Adrenal gland (tissue), 19 donors: ENCODE results near the gene COBLL1. TPM values are rescaled to one million over a fixed set of nuclear protein-coding genes. Genes with fewer than 3 reads are reported as not detected.
A peak's percentile ranks its signal among the peaks of the same experiment; 100 is the strongest.

ENCODE experiments used
- DNase-seq, 7 donors: peaks; one replicate each; pipeline ENCODE4 v3.0.0-alpha.2; 2019 to 2020
- H3K27ac ChIP-seq, 5 donors: fragments of 200-600 bp; sonication (generic) in 4 of 5; 1 replicate in 3 of 5; 2 replicates in 2 of 5; pipeline versions ENCODE4 v1.5.1 to v1.8.0; 2016 to 2020; ENCODE audit warnings: mild to moderate bottlenecking in 1 of 5
- H3K27me3 ChIP-seq: fragments of 200-600 bp; 2 replicates; pipeline ENCODE4 v1.8.0; 2021
- H3K36me3 ChIP-seq, 2 donors: fragments of 200-600 bp; replicated peaks in 1 of 2; 1 replicate in 1 of 2; 2 replicates in 1 of 2; pipeline versions ENCODE4 v1.5.1 to v1.8.0; 2018 to 2022
- H3K4me1 ChIP-seq, 2 donors: fragments of 200-600 bp; replicated peaks in 1 of 2; 1 replicate in 1 of 2; 2 replicates in 1 of 2; pipeline versions ENCODE4 v1.5.1 to v1.8.0; 2018 to 2021
- H3K4me3 ChIP-seq, 4 donors: fragments of 200-600 bp; sonication (generic) in 3 of 4; one replicate each; pipeline ENCODE4 v1.5.1; 2016 to 2018
- H3K9me3 ChIP-seq, 3 donors: fragments of 200-600 bp; sonication (generic) in 1 of 3; replicated peaks in 1 of 3; 1 replicate in 2 of 3; 2 replicates in 1 of 3; pipeline versions ENCODE4 v1.5.1 to v1.8.0; 2016 to 2021
- POLR2A ChIP-seq, 2 donors: fragments of 450-650 bp; IDR thresholded peaks; one replicate each; pipeline ENCODE4 v1.6.1; 2017; ENCODE audit warnings: antibody characterized with exemption in 2 of 2, mild to moderate bottlenecking in 2 of 2, moderate library complexity in 1 of 2
- WGBS, 4 donors: extraction: QIAGEN DNeasy Blood & Tissue Kit in 2 of 4; methylation state at CpG; one replicate each; pipeline versions ENCODE4 v1.1.5 to v1.1.7; 2013 to 2017; 5-methylcytosine and 5-hydroxymethylcytosine counted together
- intact Hi-C, 2 donors: fragments of 100-400 bp; cut with DNase I; formaldehyde crosslinking; loops; one replicate each; pipeline versions ENCODE4 v1.14.1 to v1.15.0; 2022 to 2023
- long read RNA-seq, 10 donors: library from polyadenylated mRNA in 3 of 10; unstranded in 2 of 10; stranded (forward) in 1 of 10; transcript quantifications; one replicate each; pipeline ENCODE4 v2.0.0 and lab custom pipeline, GENCODE V29; 2021 to 2026
- polyA plus RNA-seq, 3 donors: library from polyadenylated mRNA; stranded (reverse); fragments of 200-250 nt in 2 of 3; fragments of 350-450 nt in 1 of 3; fragmentation: Illumina TruSeq in 1 of 3; extraction: RNeasy Lipid Tissue Mini Kit (QIAGEN cat#74804) in 1 of 3; gene quantifications; one replicate each; pipeline ENCODE4 v1.2.3, GENCODE V29; 2013 to 2014
- total RNA-seq, 9 donors: library from RNA; depleted of rRNA in 4 of 9; stranded (reverse); fragments of >200 nt in 4 of 9; fragments of 120-200 nt in 1 of 9; fragmentation: NEBNext Ultra II Directional in 1 of 9; extraction: Animal tissue kit (Norgen Biotek cat#: 25700) in 1 of 9; gene quantifications; one replicate each; pipeline versions ENCODE4 v1.1.0 to v1.2.4, GENCODE V29; 2013 to 2023
- TF ChIP-seq, protein P1 (sequence below), 6 experiments: fragments of 450-650 bp in 4 of 6; fragments of 200-600 bp in 2 of 6; sonication (generic) in 1 of 6; IDR thresholded peaks; 1 replicate in 5 of 6; 2 replicates in 1 of 6; pipeline versions ENCODE4 v1.5.1 to v1.8.0; 2016 to 2021; ENCODE audit warnings: antibody characterized with exemption in 6 of 6, mild to moderate bottlenecking in 2 of 6, moderate library complexity in 1 of 6
- donor health status: healthy with polysubstance abuse.
- donor health status: Bipolar disorder and iron deficiency.
- donor health status: DM: yes; HTN: yes; CAD: no.
- donor health status: DM: no; HTN: no; CAD: no.
- donor health status: DM: no; HTN: no; CAD: no.
- donor health status: DM: yes; HTN: yes; CAD: no.

COBLL1 gene, protein sequence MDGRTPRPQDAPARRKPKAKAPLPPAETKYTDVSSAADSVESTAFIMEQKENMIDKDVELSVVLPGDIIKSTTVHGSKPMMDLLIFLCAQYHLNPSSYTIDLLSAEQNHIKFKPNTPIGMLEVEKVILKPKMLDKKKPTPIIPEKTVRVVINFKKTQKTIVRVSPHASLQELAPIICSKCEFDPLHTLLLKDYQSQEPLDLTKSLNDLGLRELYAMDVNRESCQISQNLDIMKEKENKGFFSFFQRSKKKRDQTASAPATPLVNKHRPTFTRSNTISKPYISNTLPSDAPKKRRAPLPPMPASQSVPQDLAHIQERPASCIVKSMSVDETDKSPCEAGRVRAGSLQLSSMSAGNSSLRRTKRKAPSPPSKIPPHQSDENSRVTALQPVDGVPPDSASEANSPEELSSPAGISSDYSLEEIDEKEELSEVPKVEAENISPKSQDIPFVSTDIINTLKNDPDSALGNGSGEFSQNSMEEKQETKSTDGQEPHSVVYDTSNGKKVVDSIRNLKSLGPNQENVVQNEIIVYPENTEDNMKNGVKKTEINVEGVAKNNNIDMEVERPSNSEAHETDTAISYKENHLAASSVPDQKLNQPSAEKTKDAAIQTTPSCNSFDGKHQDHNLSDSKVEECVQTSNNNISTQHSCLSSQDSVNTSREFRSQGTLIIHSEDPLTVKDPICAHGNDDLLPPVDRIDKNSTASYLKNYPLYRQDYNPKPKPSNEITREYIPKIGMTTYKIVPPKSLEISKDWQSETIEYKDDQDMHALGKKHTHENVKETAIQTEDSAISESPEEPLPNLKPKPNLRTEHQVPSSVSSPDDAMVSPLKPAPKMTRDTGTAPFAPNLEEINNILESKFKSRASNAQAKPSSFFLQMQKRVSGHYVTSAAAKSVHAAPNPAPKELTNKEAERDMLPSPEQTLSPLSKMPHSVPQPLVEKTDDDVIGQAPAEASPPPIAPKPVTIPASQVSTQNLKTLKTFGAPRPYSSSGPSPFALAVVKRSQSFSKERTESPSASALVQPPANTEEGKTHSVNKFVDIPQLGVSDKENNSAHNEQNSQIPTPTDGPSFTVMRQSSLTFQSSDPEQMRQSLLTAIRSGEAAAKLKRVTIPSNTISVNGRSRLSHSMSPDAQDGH
- total RNA-seq = 100 to 1,000 TPM in 8 of 9 donors, 10 to 100 TPM in 1; 50.1 to 365 (median 233) TPM
- polyA plus RNA-seq = 100 to 1,000 TPM in 1 of 3 donors, 10 to 100 TPM in 2; 25.8 to 212 (median 26.1) TPM
- long read RNA-seq, donor 1, full-length matches to known transcripts = 5 of 5 reads
- long read RNA-seq, donor 1, partial matches to known transcripts = 0 of 5 reads
- long read RNA-seq, donor 1, other reads (novel, unspliced or antisense) = 0 of 5 reads
- long read RNA-seq, donor 2, full-length matches to known transcripts = 3 of 3 reads
- long read RNA-seq, donor 2, partial matches to known transcripts = 0 of 3 reads
- long read RNA-seq, donor 2, other reads (novel, unspliced or antisense) = 0 of 3 reads
- long read RNA-seq, donor 3, full-length matches to known transcripts = 8 of 8 reads
- long read RNA-seq, donor 3, partial matches to known transcripts = 0 of 8 reads
- long read RNA-seq, donor 3, other reads (novel, unspliced or antisense) = 0 of 8 reads
- long read RNA-seq, donor 4, full-length matches to known transcripts = 7 of 72 reads
- long read RNA-seq, donor 4, partial matches to known transcripts = 44 of 72 reads
- long read RNA-seq, donor 4, other reads (novel, unspliced or antisense) = 21 of 72 reads
- long read RNA-seq, donor 5, full-length matches to known transcripts = 28 of 71 reads
- long read RNA-seq, donor 5, partial matches to known transcripts = 8 of 71 reads
- long read RNA-seq, donor 5, other reads (novel, unspliced or antisense) = 35 of 71 reads
- long read RNA-seq, donor 6, full-length matches to known transcripts = 8 of 36 reads
- long read RNA-seq, donor 6, partial matches to known transcripts = 17 of 36 reads
- long read RNA-seq, donor 6, other reads (novel, unspliced or antisense) = 11 of 36 reads
- long read RNA-seq, donor 7, full-length matches to known transcripts = 3 of 3 reads
- long read RNA-seq, donor 7, partial matches to known transcripts = 0 of 3 reads
- long read RNA-seq, donor 7, other reads (novel, unspliced or antisense) = 0 of 3 reads
- long read RNA-seq, donor 8, full-length matches to known transcripts = 4 of 4 reads
- long read RNA-seq, donor 8, partial matches to known transcripts = 0 of 4 reads
- long read RNA-seq, donor 8, other reads (novel, unspliced or antisense) = 0 of 4 reads
- long read RNA-seq, donor 9, full-length matches to known transcripts = 6 of 6 reads
- long read RNA-seq, donor 9, partial matches to known transcripts = 0 of 6 reads
- long read RNA-seq, donor 9, other reads (novel, unspliced or antisense) = 0 of 6 reads
- long read RNA-seq, donor 10, full-length matches to known transcripts = 4 of 4 reads
- long read RNA-seq, donor 10, partial matches to known transcripts = 0 of 4 reads
- long read RNA-seq, donor 10, other reads (novel, unspliced or antisense) = 0 of 4 reads

DNA sequence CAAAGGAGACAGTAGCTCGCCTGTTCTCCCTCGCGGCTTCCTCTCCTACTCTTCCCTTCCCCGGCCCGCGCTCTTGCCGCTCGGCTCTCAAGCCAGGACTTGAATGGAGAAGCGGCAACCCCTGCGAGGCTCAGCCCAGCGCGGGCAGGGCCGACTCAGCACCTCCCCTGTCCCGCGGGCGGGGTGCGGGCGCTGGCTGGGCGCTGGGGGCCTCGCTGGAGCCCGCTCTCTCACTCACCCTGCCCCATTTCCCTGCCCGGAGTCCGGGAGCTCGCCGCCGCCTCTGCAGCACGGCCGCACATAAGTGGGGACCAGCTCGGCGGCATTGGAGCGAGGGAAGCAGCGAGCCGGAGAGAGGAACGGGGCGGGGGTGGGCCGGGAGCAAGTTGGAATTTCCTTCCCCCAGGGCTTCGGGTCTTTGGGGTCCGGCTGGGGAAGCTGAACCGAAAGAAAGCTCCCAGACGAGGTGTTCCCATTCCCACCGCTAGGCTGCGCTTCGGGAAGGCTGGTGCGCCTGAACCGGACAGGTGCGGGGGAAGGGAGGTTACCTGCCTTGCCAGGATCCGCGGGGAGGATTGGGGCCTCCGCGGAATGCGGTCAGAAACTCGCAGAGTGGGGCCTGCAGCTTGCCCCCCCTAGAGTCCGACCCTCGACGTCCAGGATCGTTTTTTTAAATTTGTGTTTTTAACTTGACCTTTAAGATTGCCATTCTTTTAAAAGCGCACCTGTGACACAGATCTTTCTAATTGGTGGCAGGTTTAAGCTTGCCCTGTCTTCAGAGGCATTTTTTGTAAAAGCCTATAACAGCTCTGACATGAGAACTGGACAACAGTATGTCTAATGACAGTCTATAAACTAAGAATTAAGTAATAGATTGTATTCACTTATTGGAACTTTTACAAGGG lies at the start of gene COBLL1:
TSS of gene COBLL1 (minus strand) at position 105 of the 905 bp plus-strand sequence. CDS start 627 bp downstream, outside the sequence.
- Histone ChIP-seq H3K36me3 (no peaks in the 10 kb centered on the region), H3K4me1 (peaks cover 14 to 28% of the 10 kb centered on the region in 2 donors), H3K27me3 (no peaks in the 10 kb centered on the region), H3K9me3 (no peaks in the 10 kb centered on the region), H3K4me3 (peak within 1 kb of the TSS; percentile 78 to 98 (median 94)), H3K27ac (peak within 1 kb of the TSS; percentile 91 to 98 (median 95))
- 0 to 1% (median 1%) methylated on average over 36 to 57 of the region's 57 CpGs for WGBS, 4 donors
- TF ChIP-seq, protein P1, sequence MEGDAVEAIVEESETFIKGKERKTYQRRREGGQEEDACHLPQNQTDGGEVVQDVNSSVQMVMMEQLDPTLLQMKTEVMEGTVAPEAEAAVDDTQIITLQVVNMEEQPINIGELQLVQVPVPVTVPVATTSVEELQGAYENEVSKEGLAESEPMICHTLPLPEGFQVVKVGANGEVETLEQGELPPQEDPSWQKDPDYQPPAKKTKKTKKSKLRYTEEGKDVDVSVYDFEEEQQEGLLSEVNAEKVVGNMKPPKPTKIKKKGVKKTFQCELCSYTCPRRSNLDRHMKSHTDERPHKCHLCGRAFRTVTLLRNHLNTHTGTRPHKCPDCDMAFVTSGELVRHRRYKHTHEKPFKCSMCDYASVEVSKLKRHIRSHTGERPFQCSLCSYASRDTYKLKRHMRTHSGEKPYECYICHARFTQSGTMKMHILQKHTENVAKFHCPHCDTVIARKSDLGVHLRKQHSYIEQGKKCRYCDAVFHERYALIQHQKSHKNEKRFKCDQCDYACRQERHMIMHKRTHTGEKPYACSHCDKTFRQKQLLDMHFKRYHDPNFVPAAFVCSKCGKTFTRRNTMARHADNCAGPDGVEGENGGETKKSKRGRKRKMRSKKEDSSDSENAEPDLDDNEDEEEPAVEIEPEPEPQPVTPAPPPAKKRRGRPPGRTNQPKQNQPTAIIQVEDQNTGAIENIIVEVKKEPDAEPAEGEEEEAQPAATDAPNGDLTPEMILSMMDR (IDR thresholded peaks at IDR 0.05) = peak; percentile 75 to 91 (median 89)
- TF ChIP-seq POLR2A (IDR thresholded peaks at IDR 0.05) = peak; percentile 31 to 76
- peak; percentile 78 to 89 (median 86) for DNase-seq
- intact Hi-C loops = loop anchor here in 1 of 2 donors (10.0 kb wide), 2 partner anchors 73 to 107 kb away; no protein-coding TSS in a partner anchor

DNA sequence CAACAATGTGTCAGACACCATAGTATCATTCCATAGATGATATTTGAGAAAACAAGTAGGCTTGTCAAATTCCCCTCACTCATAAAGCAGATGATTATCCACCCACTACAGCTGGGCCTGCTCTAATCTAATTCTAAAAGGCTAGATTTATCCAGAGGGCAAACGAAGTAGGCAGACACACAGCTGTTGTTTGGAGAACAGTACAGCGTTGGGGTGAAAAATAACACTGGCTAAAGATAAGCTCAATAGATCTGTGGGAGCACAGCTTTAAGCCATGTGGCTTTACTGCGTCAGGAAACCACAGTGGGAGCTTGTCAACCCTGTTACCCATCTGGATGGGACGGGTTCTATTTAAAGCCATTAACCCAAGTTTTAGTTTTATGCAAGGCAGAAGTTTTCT lies 48.9 kb upstream of the COBLL1 start:
- Histone ChIP-seq H3K27ac (no peak overlapping the region), H3K36me3 (no peaks in the 10 kb centered on the region), H3K27me3 (no peaks in the 10 kb centered on the region), H3K9me3 (no peaks in the 10 kb centered on the region), H3K4me1 (peaks cover 0 to 28% of the 10 kb centered on the region in 2 donors), H3K4me3 (no peak overlapping the region)
- WGBS, 4 donors = 38 to 65% (median 48%) methylated on average over 4 of the region's 4 CpGs
- DNase-seq = peak in 1 of 7 donors; percentile 60
- no peak for TF ChIP-seq POLR2A (IDR thresholded peaks at IDR 0.05)
- TF ChIP-seq, protein P1 (IDR thresholded peaks at IDR 0.05) = no peak
- intact Hi-C loops = no loop called here
